ENCODE measurements around the gene PSMA8.
"Not testable (repeated sequence)": the region's sequence is repeated elsewhere in the genome, so short reads cannot be mapped to it uniquely, and the experiment has no call there.

PSMA8 gene

DNA sequence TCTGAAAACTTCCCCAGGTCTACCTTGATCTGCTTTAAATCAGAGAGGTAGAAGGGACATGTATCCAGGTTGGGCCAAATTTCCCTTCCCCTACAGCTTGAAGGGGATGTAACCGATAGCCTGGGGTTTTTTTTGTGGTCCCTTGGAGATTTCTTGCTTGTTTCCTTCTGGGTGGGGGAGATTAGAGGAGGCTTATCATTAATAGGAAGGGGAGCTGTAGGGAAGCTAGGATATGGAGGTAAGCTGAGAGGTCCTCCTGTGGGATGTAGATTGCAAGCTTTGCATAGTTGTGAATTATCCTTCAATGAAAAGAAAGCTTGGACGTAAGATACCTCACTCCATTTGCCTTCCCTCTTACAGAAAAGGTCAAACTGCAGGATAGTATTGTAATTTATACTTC, 103.7 kb downstream of the PSMA8 start:
- DNase-seq (ENCODE audit: low read depth): not testable (repeated sequence)

DNA sequence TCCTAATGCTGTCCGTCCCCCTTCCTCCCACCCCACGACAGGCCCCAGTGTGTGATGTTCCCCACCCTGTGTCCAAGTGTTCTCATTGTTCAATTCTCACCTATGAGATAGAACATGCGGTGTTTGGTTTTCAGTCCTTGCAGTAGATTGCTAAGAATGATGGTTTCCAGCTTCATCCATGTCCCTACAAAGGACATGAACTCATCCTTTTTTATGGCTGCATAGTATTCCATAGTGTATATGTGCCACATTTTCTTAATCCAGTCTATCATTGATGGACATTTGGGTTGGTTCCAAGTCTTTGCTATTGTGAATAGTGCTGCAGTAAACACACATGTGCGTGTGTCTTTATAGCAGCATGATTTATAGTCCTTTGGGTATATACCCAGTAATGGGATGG, 105.0 kb downstream of the PSMA8 start:
- not testable (repeated sequence) for DNase-seq (ENCODE audit: low read depth)

DNA sequence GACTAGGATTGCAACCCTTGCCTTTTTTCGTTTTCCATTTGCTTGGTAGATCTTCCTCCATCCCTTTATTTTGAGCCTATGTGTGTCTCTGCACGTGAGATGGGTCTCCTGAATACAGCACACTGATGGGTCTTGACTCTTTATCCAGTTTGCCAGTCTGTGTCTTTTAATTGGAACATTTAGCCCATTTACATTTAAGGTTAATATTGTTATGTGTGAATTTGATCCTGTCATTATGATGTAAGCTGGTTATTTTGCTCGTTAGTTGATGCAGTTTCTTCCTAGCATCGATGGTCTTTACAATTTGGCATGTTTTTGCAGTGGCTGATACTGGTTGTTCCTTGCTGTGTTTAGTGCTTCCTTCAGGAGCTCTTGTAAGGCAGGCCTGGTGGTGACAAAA, 108.7 kb downstream of the PSMA8 start:
- DNase-seq (ENCODE audit: low read depth): not testable (repeated sequence)

Data from activated T-helper 9 cell treated with anti-CD3 and anti-CD28 coated beads, Interleukin-2, amount 50 U/mL, for 16 hours (primary cell).